ENCODE data around the gene PXDN. TPM values are rescaled to one million over a fixed set of nuclear protein-coding genes. Genes with fewer than 3 reads are reported as not detected.
A peak's percentile ranks its signal among the peaks of the same experiment; 100 is the strongest.

The PXDN gene
- total RNA-seq, 1 experiment from 2014 or later: 0.25 TPM

DNA sequence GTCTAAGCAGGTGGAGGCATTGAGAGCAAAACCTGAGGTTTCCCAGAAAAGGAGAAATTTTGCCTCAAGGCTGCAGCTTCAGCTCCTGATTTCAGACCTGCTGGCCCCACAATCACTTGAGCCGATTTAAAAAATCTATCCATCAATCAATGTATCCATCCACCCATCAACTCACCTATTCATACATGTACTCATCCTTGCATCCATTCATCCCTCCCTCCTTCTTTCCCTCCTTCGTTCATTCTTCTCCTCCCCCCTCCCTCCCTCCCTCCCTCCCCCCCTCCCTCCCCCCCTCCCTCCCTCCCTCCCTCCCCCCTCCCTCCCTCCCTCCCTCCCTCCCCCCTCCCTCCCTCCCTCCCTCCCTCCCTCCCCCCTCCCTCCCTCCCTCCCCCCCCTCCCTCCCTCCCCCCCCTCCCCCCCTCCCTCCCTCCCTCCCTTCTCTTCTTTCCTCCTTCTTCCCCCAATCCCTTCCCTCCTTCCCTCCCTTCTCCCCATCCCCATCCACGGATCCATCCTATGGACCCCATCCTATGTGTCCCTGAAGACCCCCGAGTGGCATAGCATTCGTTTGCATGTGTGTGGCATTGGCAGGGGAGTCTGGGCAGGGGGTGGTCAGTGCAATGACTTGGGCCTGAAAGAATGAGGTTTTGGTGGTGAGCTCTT, 6.1 kb upstream of the PXDN start:
- Mint-ChIP-seq H3K9me3 (ENCODE audit: unreplicated experiment) (no peaks in the 10 kb centered on the region), H3K4me3 (ENCODE audit: unreplicated experiment) (no peak overlapping the region), H3K4me1 (ENCODE audit: low read depth, unreplicated experiment) (no peaks in the 10 kb centered on the region), H3K36me3 (ENCODE audit: insufficient read depth, unreplicated experiment) (no peaks in the 10 kb centered on the region), H3K27ac (ENCODE audit: unreplicated experiment) (no peak overlapping the region), H3K27me3 (ENCODE audit: insufficient read depth, unreplicated experiment) (peaks cover 6% of the 10 kb centered on the region)
- TF ChIP-seq, protein P1, sequence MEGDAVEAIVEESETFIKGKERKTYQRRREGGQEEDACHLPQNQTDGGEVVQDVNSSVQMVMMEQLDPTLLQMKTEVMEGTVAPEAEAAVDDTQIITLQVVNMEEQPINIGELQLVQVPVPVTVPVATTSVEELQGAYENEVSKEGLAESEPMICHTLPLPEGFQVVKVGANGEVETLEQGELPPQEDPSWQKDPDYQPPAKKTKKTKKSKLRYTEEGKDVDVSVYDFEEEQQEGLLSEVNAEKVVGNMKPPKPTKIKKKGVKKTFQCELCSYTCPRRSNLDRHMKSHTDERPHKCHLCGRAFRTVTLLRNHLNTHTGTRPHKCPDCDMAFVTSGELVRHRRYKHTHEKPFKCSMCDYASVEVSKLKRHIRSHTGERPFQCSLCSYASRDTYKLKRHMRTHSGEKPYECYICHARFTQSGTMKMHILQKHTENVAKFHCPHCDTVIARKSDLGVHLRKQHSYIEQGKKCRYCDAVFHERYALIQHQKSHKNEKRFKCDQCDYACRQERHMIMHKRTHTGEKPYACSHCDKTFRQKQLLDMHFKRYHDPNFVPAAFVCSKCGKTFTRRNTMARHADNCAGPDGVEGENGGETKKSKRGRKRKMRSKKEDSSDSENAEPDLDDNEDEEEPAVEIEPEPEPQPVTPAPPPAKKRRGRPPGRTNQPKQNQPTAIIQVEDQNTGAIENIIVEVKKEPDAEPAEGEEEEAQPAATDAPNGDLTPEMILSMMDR (IDR thresholded peaks at IDR 0.05; ENCODE audit: insufficient read depth in 1 of 2, low read depth in 1 of 2, low read length in 1 of 2, severe bottlenecking in 1 of 2, unreplicated experiment in 1 of 2): no peak
- intact Hi-C loops (cut with micrococcal nuclease; ENCODE audit: unreplicated experiment): loop anchor here (5.0 kb wide), 2 partner anchors 93 to 158 kb away; no protein-coding TSS in a partner anchor
- no TSS peak for BruUV-seq (replicated peaks)
- Histone ChIP-seq H3K36me3 (ENCODE audit: control insufficient read depth, insufficient read depth, low read length) (no peaks in the 10 kb centered on the region), H3K9me3 (peaks cover 10% of the 10 kb centered on the region; the same call in 1 of the 2 replicates), H3K4me1 (no peaks in the 10 kb centered on the region), H3K27me3 (replicated peaks; ENCODE audit: control insufficient read depth, insufficient read depth, low read length) (no peaks in the 10 kb centered on the region), H3K4me3 (ENCODE audit: low read depth, low read length) (no peak overlapping the region)
- peak in 1 of 2 experiments; percentile 7 for DNase-seq
- CTCF ChIA-PET: interaction anchor here (0.6 to 1.1 kb wide), 12 partner anchors 14 to 197 kb away, joined by 3 to 15 read pairs (median 4); no protein-coding TSS in a partner anchor
- POLR2A ChIA-PET: no interaction called here

DNA sequence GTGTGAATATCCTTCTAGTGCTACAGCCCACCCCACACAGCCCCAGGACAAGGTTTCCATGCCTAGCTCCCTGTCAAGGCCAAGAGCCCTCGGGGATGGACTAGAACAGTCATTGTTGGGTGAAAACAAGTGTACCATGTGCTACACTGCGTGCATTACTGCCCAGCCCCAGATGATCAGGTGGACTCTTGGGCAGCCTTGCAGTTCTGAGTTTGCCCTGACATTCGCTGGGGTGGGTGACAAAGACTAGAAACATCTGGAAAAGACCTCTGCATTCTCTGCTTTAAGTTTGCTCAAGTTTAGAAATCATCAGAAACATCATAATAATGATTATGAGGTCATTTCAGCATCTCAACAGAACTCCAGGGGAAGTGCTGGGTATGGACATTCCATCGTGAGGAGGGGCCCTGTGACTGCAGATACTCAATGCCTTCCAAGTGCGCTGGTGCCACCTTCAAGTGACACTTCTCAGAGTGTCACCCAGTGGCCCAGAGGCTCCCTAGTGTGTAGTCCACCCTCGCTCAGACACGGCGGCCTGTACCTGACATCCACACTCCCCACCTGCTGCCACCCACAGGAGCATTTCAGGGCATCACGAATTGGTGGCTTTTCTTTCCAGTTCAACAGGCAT, 5.3 kb upstream of the PXDN start:
- Mint-ChIP-seq H3K9me3 (ENCODE audit: unreplicated experiment) (no peaks in the 10 kb centered on the region), H3K27ac (ENCODE audit: unreplicated experiment) (no peak overlapping the region), H3K4me1 (ENCODE audit: low read depth, unreplicated experiment) (no peaks in the 10 kb centered on the region), H3K4me3 (ENCODE audit: unreplicated experiment) (no peak overlapping the region), H3K27me3 (ENCODE audit: insufficient read depth, unreplicated experiment) (peaks cover 6% of the 10 kb centered on the region), H3K36me3 (ENCODE audit: insufficient read depth, unreplicated experiment) (no peaks in the 10 kb centered on the region)
- DNase-seq: peak in 1 of 2 experiments; percentile 22
- H3K4me3 ChIP-seq (ENCODE audit: low read depth, low read length): no peak overlapping the region
- no peaks in the 10 kb centered on the region for H3K4me1 ChIP-seq
- intact Hi-C loops (cut with micrococcal nuclease; ENCODE audit: unreplicated experiment): loop anchor here (5.0 kb wide), 2 partner anchors 92 to 157 kb away; no protein-coding TSS in a partner anchor
- POLR2A ChIA-PET: interaction anchor here (0.6 kb wide), 1 partner anchor 117 kb away, joined by 3 read pairs; no protein-coding TSS in a partner anchor
- no TSS peak for BruUV-seq (replicated peaks)
- peaks cover 10% of the 10 kb centered on the region; the same call in 1 of the 2 replicates for H3K9me3 ChIP-seq
- CTCF ChIA-PET: no interaction called here
- TF ChIP-seq, protein P1 (IDR thresholded peaks at IDR 0.05; ENCODE audit: insufficient read depth in 1 of 2, low read depth in 1 of 2, low read length in 1 of 2, severe bottlenecking in 1 of 2, unreplicated experiment in 1 of 2): no peak
- no peaks in the 10 kb centered on the region for H3K27me3 ChIP-seq (replicated peaks; ENCODE audit: control insufficient read depth, insufficient read depth, low read length)
- H3K36me3 ChIP-seq (ENCODE audit: control insufficient read depth, insufficient read depth, low read length): no peaks in the 10 kb centered on the region

DNA sequence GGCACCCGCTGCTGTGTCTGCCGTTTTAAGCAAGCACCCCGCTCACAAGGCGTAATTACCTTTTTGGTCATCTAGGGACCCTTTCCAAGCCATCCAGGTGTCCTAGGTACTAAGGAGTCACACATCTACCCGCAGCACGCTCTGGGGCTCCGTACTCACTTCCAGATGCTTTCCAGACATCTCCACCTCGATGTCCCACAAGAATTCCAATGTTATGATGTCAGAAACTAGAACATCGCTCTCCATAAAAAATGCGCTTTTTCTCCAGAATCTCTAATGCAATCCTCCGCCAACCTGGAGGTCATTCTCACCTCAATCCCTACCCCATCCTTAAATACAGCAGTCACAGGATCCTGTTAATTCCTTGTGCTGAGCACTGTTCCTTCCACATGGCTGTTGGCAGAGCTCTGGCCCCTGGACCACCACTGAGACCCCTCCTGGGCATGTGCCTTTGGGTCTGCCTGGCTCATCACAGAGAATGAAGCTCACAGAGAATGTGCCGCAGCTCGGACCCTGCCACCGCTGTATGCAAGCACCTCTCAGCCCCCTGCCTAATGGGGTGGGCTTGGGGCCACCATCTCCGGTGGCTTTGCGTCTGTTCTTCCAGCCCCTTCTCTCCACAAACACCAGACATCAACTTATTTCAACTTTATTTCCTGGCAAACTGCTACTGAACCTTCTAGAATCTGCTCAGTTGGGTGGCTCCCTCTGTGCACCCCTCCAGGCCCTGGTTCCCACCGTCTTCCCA, 4.6 kb upstream of the PXDN start:
- Histone ChIP-seq H3K27me3 (replicated peaks; ENCODE audit: control insufficient read depth, insufficient read depth, low read length) (no peaks in the 10 kb centered on the region), H3K36me3 (ENCODE audit: control insufficient read depth, insufficient read depth, low read length) (no peaks in the 10 kb centered on the region), H3K4me1 (no peaks in the 10 kb centered on the region), H3K4me3 (ENCODE audit: low read depth, low read length) (no peak overlapping the region), H3K9me3 (0 out of 2 replicates have a peak, but pooled peaks cover 3% of the 10 kb centered on the region)
- TF ChIP-seq, protein P1 (IDR thresholded peaks at IDR 0.05; ENCODE audit: insufficient read depth in 1 of 2, low read depth in 1 of 2, low read length in 1 of 2, severe bottlenecking in 1 of 2, unreplicated experiment in 1 of 2): no peak
- Mint-ChIP-seq H3K36me3 (ENCODE audit: insufficient read depth, unreplicated experiment) (no peaks in the 10 kb centered on the region), H3K27ac (ENCODE audit: unreplicated experiment) (no peak overlapping the region), H3K4me3 (ENCODE audit: unreplicated experiment) (no peak overlapping the region), H3K27me3 (ENCODE audit: insufficient read depth, unreplicated experiment) (peaks cover 6% of the 10 kb centered on the region), H3K9me3 (ENCODE audit: unreplicated experiment) (no peaks in the 10 kb centered on the region), H3K4me1 (ENCODE audit: low read depth, unreplicated experiment) (no peaks in the 10 kb centered on the region)
- ChIA-PET CTCF (interaction anchor here (1.0 kb wide), 1 partner anchor 18 kb away, joined by 3 read pairs; no protein-coding TSS in a partner anchor), POLR2A (interaction anchor here (0.6 kb wide), 1 partner anchor 117 kb away, joined by 3 read pairs; no protein-coding TSS in a partner anchor)
- intact Hi-C loops (cut with micrococcal nuclease; ENCODE audit: unreplicated experiment): no loop called here
- no TSS peak for BruUV-seq (replicated peaks)
- DNase-seq: no peak
